GM21447 (cell line): ENCODE measurements around the gene PYGB.
"Not testable (repeated sequence)": the region's sequence is repeated elsewhere in the genome, so short reads cannot be mapped to it uniquely, and the experiment has no call there.

Experiments
- ATAC-seq: cut with Tn5 transposase; IDR thresholded peaks from one replicate; pipeline ENCODE4 v1.9.1; 2021; ENCODE audit not compliant: unreplicated experiment

The PYGB gene

GRCh38 chr20:25325997-25326396 lies 78.1 kb downstream of the PYGB start:
- ATAC-seq = no peak

DNA sequence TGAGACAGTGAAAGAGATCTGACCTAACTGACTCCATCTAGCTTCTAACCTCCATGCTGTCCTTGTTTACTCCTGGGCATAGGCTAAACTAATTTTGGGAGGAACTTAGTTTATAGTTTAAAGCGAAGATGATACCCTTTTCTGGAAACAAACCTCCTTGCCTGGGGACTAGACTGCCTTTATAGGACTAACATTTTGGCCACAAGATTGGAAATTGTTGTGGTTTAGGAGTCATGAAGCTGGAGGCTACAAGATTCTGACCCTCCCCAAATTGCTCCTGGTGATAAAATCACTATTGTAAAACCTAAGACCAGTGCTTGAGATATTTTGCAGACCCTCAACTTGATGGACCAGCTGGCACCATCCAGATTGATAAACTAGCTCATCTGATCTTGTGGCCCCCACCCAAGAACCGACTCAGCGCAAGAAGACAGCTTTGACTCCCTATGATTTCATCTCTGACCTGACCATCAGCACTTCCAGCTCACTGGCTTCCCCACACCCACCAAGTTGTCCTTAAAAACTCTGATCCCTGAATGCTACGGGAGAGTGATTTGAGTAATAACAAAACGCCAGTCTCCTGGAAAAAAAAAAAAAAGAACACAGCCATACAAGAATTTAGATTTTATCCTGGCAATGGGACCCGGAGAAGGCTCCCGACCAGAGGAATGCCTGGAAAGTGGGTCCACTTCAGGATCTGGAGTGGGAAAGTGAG lies 79.8 kb downstream of the PYGB start:
- ATAC-seq = no peak

- ATAC-seq = no peak
Observed at GRCh38 chr20:25328954-25329498, 81.1 kb downstream of the PYGB start.

DNA sequence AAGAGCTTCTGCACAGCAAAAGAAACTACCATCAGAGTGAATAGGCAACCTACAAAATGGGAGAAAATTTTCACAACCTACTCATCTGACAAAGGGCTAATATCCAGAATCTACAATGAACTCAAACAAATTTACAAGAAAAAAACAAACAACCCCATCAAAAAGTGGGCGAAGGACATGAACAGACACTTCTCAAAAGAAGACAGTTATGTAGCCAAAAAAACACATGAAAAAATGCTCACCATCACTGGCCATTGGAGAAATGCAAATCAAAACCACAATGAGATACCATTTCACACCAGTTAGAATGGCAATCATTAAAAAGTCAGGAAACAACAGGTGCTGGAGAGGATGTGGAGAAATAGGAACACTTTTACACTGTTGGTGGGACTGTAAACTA lies 87.1 kb downstream of the PYGB start:
- ATAC-seq = not testable (repeated sequence)

- ATAC-seq = no peak
Observed at GRCh38 chr20:25336561-25337422, 88.9 kb downstream of the PYGB start.

GRCh38 chr20:25338112-25339023 lies 90.5 kb downstream of the PYGB start:
- no peak for ATAC-seq

DNA sequence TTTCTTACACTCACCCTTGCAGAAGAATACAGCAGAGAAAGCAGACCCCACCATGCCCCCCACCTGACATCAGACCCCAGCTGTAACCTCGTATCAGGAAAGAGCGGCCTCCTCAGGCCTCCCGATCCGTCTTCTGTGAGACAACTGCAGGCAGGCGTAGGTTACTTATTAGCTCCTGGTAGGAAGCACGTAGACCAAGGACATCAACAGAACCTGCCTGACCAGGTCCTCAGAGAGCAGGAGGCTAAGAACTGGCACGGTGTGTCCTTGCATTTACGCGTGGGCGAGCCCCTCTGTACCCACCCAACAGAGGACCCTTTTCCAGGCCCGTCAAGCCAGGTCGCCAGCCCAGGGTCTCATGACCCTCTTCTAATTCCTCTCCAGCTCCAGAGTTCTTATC lies 91.7 kb downstream of the PYGB start:
- no peak for ATAC-seq

- no peak for ATAC-seq
Observed at GRCh38 chr20:25340380-25340779, 92.5 kb downstream of the PYGB start.

DNA sequence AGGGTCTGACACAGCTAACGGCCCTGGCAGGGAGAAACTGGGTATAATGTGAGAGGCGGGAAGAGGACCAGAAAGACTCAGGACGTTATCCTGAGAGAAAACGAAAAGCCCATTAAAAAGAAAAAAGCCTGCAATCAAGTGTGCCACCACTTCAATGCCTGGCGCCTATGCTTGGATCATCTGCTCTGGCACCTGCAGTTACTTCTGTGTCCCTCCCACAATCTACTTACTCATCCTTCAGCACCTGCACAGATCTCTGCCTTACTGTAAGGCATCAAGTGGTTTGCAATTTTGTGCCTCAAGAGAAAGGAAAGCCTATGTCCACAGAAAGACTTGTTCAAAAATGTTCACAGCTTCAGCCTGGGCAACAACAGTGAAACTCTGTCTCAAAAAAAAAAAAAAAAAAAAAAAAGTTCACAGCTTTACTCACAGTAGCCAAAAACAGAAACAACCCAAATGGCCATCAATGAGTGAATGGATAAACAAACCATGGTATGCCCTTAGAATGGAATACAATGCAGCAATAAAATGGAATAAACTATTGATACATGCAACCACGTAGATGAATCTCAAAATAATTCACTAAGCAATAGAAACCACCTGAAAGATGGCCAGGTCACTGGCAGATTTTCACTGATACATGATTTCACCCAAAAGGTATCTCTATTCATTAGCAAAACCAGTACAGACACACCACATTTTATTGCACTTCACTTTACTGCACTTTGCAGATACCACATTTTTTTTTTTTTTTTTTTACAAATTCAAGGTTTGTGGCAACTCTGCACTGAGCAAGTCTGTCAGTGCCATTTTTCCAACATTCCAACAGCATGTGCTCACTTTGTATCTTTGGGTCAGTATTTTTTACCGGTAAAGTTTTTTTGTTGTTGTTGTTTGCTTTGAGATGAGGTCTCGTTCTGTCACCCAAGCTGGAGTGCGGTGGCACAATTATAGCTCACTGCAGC lies 94.1 kb downstream of the PYGB start:
- no peak for ATAC-seq

DNA sequence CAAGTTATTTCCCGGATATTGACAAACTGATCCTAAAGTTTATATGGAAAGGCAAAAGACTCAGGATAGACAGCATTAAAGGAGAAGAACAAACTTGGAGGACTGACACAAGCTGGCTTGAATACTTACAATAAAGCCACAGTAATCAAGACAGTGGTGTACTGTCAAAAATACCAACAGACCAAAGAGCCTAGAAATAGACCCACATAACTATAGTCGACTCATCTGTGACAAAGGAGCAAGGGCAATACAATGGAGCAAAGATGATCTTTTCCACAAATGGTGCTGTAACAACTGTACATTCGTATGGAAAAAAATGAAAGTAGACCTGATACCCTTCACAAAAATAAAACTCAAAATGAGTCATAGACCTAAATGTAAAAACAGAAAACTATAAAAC lies 96.7 kb downstream of the PYGB start:
- no peak for ATAC-seq

- no peak for ATAC-seq
Observed at GRCh38 chr20:25345721-25346120, 97.8 kb downstream of the PYGB start.

- no peak for ATAC-seq
Observed at GRCh38 chr20:25346349-25346748, 98.5 kb downstream of the PYGB start.
